AG08395 (cell line): ENCODE results near the gene CHD9NB.
A peak's percentile ranks its signal among the peaks of the same experiment; 100 is the strongest.

Source experiments
- DNase-seq: peaks from one replicate; pipeline ENCODE4 v3.0.0; 2012; ENCODE audit warnings: mixed read lengths, low spot score

CHD9NB gene

GRCh38 chr16:53052519-53053501, at the start of gene CHD9NB:
Gene CHD9NB, minus strand, starts transcription at chr16:53052897. Its CDS starts 8,739 bp downstream, at chr16:53044158.
- peak; percentile 90 for DNase-seq

DNA sequence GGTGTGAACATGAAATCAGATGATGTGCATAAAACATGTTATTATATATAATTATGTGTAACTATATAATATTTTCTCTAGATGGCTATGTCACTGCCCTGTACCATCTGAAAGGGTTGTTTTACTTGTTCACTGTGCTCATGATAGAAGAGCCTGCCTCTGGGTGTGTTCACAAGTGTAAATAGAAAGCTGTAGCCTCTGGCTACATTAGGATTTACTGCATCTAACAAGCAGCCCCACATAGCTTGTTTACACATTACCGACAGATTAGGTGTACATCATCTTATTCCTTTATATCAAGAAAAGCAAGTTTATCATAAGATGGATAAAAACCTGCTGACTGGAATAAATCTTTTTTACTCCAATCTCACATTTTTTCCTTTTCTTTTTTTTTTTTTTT, 48.2 kb upstream of the CHD9NB start:
- DNase-seq, result no peak

GRCh38 chr16:53100131-53100748, 47.5 kb upstream of the CHD9NB start:
- DNase-seq, result no peak

- peak; percentile 85 for DNase-seq
Observed at GRCh38 chr16:53099318-53100130, 46.8 kb upstream of the CHD9NB start.

GRCh38 chr16:53098526-53099317, 46.0 kb upstream of the CHD9NB start:
- peak; percentile 78 for DNase-seq

- DNase-seq, result no peak
Observed at GRCh38 chr16:53097190-53097589, 44.5 kb upstream of the CHD9NB start.

GRCh38 chr16:53094013-53094630, 41.4 kb upstream of the CHD9NB start:
- no peak for DNase-seq

DNA sequence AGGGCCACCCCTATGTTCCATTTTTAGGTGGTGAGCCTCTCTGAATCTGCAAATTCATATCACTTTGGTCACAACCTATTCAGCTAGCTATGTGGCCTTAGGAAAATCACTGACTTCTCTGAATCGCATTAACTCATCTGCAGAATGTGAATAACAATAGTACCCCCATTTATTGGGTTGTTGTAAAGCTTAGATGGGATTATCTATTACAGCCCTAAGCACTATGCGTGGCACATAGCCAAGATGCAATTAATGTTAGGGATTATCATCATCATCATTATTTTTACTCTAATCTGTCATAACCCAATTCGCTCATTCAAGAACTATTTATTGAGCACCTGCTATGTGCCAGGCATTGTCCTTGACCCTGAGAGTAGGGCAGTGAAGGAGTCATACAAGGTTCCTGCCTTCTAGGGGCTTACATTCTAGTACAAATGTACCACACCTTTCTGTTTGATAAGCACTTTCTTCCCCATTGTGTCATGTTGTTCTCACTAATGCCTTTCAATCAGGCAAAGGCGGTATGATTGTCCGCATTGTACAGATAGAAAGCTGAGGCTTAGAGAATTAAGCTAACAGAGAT, 40.6 kb upstream of the CHD9NB start:
- DNase-seq, result no peak

GRCh38 chr16:53092284-53092683, 39.6 kb upstream of the CHD9NB start:
- DNase-seq, result no peak

DNA sequence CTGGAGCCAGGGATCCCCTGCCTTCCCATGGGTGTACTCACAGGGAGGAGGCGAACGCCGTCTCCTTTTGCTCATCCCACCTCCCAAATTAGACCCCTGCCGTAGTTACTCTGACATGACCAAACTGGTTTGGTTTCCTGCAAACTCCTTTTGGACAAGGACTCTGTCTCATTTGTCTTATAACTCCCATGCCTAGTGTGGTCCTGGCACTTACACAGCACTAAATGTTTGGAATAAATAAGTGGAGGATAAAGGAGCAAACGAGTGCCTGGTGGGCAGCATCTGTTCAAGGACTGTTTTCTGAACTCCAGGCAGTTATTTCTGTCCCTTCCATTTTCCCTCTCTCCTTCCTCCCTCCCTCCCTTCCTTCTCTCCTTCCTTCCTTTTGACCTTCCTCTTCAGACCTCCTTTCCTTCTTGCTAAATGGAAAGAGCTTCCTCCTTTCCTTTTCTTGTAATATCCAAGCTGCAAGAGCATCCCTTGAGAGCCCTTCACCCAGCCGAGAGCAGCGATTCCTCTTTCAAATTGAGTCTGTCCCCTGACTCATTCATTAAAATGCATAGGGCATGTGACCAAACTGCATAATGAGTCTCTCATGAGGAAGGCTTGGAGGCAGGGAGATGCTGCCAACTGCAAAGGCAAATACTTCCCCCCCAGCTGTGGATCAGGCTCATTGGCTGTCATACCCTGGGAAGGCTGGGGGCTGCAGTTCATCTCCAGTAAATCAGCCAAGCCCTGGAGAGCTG, 38.9 kb upstream of the CHD9NB start:
- DNase-seq, result peak; percentile 78

DNA sequence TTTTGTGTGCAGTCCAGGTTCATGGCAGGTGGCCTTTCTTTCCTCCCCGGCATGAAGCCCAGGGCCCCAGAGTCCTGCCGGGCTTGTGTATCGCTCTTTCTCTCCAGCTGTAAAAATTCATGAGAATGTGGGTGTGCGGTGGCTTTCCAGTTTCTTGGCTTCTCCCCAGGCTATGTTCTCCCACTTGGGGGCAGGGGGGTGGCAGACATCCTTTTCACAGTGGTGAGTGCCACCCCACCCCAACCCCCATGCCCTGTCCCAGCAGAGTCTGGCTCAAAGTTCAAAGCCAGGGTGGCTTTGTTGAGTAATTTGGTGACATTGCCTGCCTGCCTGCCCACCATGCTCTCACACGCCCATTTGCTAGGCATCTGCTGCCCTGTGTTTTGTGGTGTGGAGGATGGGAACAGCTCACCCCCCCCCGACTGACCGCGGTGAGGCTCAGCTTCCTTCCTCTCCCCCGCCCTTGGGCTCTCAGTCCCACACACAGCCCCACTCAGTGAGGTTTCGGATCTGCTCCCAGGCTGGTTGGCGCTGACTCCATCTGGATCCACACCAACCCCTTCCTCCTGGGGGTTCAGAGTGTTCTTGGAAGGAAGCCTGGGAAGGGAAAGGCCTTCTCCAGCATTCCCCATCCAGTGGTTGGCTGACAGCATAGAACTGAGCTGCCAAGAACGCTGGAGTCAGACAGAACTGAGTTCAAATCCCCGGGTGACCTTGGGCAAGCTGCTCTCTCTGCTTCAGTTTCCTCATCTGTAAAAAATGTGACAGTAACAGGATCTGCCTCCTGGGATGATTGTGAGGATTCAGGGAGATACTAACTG, 38.1 kb upstream of the CHD9NB start:
- peak; percentile 96 for DNase-seq

DNA sequence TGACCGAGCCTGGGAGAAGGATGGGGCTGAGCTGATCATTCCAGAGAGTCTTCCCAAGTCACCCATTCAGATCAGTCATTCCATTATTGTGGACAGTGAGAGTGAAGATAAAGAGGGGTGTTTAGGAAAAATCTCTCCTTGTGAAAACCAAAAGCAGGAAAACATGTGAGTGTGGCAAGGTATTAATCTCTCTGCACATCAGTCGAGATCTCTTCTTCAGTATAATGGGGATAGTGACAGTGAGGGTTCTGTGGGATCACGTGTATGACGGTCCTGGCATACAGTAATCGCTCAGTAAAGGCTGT, 37.5 kb upstream of the CHD9NB start:
- DNase-seq, result no peak

DNA sequence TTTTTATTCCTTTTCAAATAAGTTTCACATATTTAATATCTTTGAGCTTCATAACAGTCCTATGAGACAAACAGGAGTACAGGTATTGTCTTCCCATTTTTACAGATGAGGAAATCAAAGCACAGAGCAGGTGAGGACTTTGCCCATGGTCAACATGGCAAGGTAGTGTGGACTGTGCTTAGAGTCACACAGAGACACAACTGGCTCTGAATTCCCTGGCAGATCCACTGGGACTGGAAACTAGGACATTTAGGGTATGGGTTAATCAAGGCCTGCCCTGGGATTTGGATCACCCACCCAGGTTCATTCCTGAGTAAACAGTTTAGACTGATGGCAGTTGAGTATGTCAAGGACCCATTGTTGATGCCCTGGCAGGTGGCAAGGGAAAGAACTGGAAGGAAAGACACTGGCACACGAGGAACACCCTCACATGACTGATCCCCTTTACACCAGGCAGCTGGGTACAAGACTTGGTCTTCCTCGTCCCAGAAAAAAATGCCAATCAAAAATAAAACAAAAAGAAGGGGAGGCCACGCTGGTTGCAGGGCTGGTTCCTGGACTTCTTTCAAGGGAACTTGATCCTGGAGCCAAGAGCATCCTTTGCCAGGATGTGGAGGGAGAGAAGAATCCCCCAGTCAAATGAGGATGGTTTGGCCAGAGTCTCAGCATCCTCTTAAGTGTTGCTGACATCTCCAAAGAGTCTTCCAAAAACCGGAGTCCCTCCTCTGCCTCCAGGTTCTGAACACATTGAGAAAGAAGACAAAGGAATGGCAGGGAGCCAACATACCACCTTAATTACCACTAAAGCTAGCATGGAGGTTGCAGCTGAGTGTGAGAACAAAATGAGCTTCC, 37.0 kb upstream of the CHD9NB start:
- no peak for DNase-seq

GRCh38 chr16:53087101-53087500, 34.4 kb upstream of the CHD9NB start:
- no peak for DNase-seq

GRCh38 chr16:53085931-53086421, 33.3 kb upstream of the CHD9NB start:
- DNase-seq, result no peak

- DNase-seq, result no peak
Observed at GRCh38 chr16:53085369-53085843, 32.7 kb upstream of the CHD9NB start.

GRCh38 chr16:53084746-53085334, 32.1 kb upstream of the CHD9NB start:
- no peak for DNase-seq

- DNase-seq, result no peak
Observed at GRCh38 chr16:53084141-53084541, 31.4 kb upstream of the CHD9NB start.
